Measurements from ENCODE around the gene ZNF606. TPM values are rescaled to one million over a fixed set of nuclear protein-coding genes. Genes with fewer than 3 reads are reported as not detected.

ZNF606 gene
- total RNA-seq, 1 donor from 2014 or later, result 32.9 TPM

DNA sequence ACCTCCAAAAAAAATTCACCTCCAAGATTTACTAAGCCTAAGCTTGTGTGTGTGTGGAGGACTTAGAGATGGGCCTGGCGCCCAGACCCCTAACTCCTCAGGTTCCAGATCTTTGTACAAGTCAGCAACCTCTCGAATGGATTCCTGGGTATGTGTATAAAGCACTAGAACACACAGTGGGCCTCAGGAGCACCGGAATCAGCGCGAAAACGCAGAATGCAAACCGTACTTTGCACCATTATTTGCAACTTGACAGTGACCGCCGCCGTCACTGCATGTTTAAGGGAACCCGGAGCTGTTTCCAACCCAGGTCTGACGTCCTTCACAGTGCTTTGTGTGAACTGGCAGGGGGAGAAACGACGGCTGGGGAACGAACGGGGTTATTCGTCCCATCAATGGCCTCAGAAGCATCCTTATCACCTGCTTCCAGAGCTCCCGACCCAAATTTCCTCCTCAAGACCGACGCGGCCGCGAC is 688 bp downstream of the ZNF606 start:
- intact Hi-C loops (cut with micrococcal nuclease), result loop anchor here (1.0 to 10.0 kb wide), 9 partner anchors 55 to 424 kb away; partner anchors contain the start of genes ERVK3-1, ZNF135, ZNF256 and ZNF416
- Mint-ChIP-seq H3K27me3 (no peaks in the 10 kb centered on the region), H3K36me3 (ENCODE audit: low read depth) (peaks cover 87% of the 10 kb centered on the region), H3K4me1 (peaks cover 38% of the 10 kb centered on the region), H3K4me3 (peak overlapping the region; percentile 88), H3K9me3 (peaks cover 32% of the 10 kb centered on the region), H3K27ac (peak overlapping the region; percentile 82)
- ChIA-PET CTCF (no interaction called here), POLR2A (interaction anchor here (0.6 to 3.8 kb wide), 26 partner anchors 20 to 557 kb away, joined by 3 to 41 read pairs (median 5); partner anchors contain the start of genes ZBTB45, ZIK1, ZNF132 and ZNF135)
- no peak for ATAC-seq (ENCODE audit: low read depth)
- TF ChIP-seq, protein P1, sequence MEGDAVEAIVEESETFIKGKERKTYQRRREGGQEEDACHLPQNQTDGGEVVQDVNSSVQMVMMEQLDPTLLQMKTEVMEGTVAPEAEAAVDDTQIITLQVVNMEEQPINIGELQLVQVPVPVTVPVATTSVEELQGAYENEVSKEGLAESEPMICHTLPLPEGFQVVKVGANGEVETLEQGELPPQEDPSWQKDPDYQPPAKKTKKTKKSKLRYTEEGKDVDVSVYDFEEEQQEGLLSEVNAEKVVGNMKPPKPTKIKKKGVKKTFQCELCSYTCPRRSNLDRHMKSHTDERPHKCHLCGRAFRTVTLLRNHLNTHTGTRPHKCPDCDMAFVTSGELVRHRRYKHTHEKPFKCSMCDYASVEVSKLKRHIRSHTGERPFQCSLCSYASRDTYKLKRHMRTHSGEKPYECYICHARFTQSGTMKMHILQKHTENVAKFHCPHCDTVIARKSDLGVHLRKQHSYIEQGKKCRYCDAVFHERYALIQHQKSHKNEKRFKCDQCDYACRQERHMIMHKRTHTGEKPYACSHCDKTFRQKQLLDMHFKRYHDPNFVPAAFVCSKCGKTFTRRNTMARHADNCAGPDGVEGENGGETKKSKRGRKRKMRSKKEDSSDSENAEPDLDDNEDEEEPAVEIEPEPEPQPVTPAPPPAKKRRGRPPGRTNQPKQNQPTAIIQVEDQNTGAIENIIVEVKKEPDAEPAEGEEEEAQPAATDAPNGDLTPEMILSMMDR (IDR thresholded peaks at IDR 0.05), result no peak
- DNase-seq, result no peak

DNA sequence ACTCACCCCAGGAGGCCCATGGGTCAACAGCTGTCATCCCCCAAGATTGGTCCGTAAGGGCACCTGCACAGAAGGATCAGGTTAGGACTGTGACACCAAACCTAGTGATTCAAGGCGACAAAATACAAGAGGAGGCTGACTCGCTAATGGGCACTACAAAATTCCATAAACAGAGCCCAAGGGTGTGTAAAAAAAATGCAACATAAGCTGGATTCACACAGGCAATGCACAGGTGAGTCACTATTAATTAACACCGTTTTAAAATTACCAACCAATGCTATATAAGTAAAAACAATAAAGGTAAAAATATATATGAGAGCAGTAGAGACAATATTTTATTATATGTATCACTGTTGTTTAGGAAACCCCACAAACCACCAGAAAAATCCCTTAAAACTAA is 1.9 kb downstream of the ZNF606 start:
- H3K27ac Mint-ChIP-seq, result no peak overlapping the region
- peaks cover 38% of the 10 kb centered on the region for H3K4me1 Mint-ChIP-seq
- no peak for ATAC-seq (ENCODE audit: low read depth)
- ChIA-PET CTCF (no interaction called here), POLR2A (interaction anchor here (0.7 to 3.8 kb wide), 2 partner anchors 59 to 84 kb away, joined by 3 to 41 read pairs; partner anchors contain the start of genes ZNF135 and ZNF417)
- DNase-seq, result no peak
- H3K9me3 Mint-ChIP-seq, result peaks cover 25% of the 10 kb centered on the region
- intact Hi-C loops (cut with micrococcal nuclease), result loop anchor here (5.0 to 10.0 kb wide), 3 partner anchors 97 to 318 kb away; partner anchors contain the start of genes ERVK3-1, ZNF551 and ZSCAN18
- H3K36me3 Mint-ChIP-seq (ENCODE audit: low read depth), result peaks cover 86% of the 10 kb centered on the region
- TF ChIP-seq, protein P1 (IDR thresholded peaks at IDR 0.05), result no peak
- no peaks in the 10 kb centered on the region for H3K27me3 Mint-ChIP-seq
- H3K4me3 Mint-ChIP-seq, result no peak overlapping the region

DNA sequence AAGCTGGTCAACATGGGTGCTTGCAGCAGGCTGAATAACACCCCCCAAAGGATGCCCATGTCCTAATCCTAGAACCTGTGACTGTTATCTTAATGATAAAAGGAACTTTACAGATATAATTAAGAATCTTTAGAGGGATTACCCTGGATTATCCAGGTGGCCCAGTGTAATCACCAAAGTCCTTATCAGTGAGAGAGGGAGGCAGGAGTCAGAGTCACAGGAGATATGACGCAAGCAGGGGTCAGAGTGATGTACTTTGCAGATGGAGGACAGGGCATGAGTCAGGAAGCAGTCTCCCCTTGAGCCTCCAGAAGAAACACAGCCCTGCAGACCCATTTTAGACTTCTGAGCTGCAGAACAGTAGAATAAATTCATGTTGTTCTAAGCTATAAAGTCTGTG is 9.8 kb downstream of the ZNF606 start:
- CTCF ChIA-PET, result interaction anchor here (0.7 kb wide), 1 partner anchor 1589 kb away, joined by 4 read pairs; no protein-coding TSS in a partner anchor
- intact Hi-C loops (cut with micrococcal nuclease), result no loop called here
- peaks cover 79% of the 10 kb centered on the region for H3K36me3 Mint-ChIP-seq (ENCODE audit: low read depth)

DNA sequence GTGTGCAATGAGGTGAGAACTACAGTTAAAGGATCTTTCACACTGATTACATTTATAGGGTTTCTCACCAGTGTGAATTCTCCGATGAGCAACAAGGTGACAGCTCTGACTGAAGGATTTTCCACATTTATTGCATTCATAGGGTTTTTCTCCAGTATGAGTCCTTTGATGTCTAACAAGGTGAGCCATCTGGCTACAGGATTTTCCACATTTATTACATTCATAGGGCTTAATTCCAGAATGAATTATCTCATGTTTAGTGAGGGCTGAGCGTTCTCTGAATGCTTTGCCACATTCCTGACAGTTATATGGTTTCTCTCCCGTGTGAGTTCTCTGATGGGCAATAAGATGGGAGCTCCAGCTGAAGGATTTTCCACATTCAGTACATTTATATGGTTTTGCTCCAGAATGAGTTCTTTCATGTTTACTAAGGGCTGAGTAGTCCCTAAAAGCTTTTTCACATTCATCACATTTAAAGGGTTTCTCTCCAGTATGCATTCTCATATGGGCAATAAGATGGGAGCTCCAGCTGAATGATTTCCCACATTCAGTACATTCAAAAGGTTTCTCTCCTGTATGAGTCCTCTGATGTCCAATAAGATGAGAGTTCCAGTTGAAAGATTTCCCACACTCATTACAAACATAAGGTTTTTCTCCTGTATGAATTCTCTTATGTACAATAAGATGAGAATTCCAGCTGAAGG is 23.9 kb downstream of the ZNF606 start:
- Mint-ChIP-seq H3K36me3 (ENCODE audit: low read depth) (peaks cover 92% of the 10 kb centered on the region), H3K9me3 (peaks cover 55% of the 10 kb centered on the region), H3K4me1 (no peaks in the 10 kb centered on the region), H3K27me3 (no peaks in the 10 kb centered on the region), H3K27ac (no peak overlapping the region), H3K4me3 (no peak overlapping the region)
- ATAC-seq (ENCODE audit: low read depth) (no peak), DNase-seq (no peak)
- ChIA-PET POLR2A (no interaction called here), CTCF (no interaction called here)
- TF ChIP-seq, protein P1 (IDR thresholded peaks at IDR 0.05), result no peak
- intact Hi-C loops (cut with micrococcal nuclease), result no loop called here

More for the DNA sequence above, 9.8 kb downstream of the ZNF606 start:
- Mint-ChIP-seq H3K9me3 (peaks cover 36% of the 10 kb centered on the region), H3K4me1 (no peaks in the 10 kb centered on the region), H3K27ac (no peak overlapping the region), H3K27me3 (no peaks in the 10 kb centered on the region), H3K4me3 (no peak overlapping the region)
- TF ChIP-seq, protein P1 (IDR thresholded peaks at IDR 0.05), result no peak
- ATAC-seq (ENCODE audit: low read depth) (no peak), DNase-seq (no peak)
- POLR2A ChIA-PET, result no interaction called here

DNA sequence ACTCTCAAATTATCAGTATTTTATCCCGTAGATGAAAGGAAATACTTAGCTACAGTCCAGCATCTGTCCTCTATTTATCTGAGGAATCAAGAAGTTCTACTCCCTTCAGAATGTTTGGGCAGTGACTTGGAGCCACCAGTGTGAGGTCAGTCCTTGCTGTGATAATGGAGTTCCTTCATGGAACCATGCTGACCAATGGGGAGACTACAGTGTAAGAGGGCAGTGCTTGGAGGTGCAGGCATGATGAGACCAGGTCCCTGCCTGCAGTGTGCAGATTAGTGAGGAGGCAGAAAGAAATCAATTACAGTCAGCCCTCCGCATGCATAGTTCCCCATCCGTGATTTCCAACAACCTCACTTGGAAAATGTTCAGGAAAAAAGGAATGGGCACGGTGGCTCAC is 28.2 kb downstream of the ZNF606 start, which contains the start of gene C19orf18:
TSS of gene C19orf18 (minus strand) at position 101 of the 400 bp plus-strand sequence. CDS start 102 bp downstream, outside the sequence.
- no peak for ATAC-seq (ENCODE audit: low read depth)
- ChIA-PET CTCF (no interaction called here), POLR2A (no interaction called here)
- H3K9me3 Mint-ChIP-seq, result peaks cover 49% of the 10 kb centered on the region
- no peak for DNase-seq
- peaks cover 70% of the 10 kb centered on the region for H3K36me3 Mint-ChIP-seq (ENCODE audit: low read depth)
- no peaks in the 10 kb centered on the region for H3K27me3 Mint-ChIP-seq
- intact Hi-C loops (cut with micrococcal nuclease), result no loop called here
- H3K4me1 Mint-ChIP-seq, result no peaks in the 10 kb centered on the region
- TF ChIP-seq, protein P1 (IDR thresholded peaks at IDR 0.05), result no peak
- H3K4me3 Mint-ChIP-seq, result no peak within 1 kb of the TSS
- H3K27ac Mint-ChIP-seq, result no peak within 1 kb of the TSS
